A549 (cell line): Measurements from ENCODE around the gene MRPL57. TPM values are rescaled to one million over a fixed set of nuclear protein-coding genes. Genes with fewer than 3 reads are reported as not detected.

Experiments
- ATAC-seq, 2 experiments: fragments of 200-7000 bp in 1 of 2; fragments of >200 bp in 1 of 2; cut with Nextera tagmentation in 1 of 2; cut with Tn5 transposase in 1 of 2; 3 replicates each; pipeline versions ENCODE4 v1.8.0 to v1.9.1; 2018 to 2020; ENCODE audit warnings: mild to moderate bottlenecking in 1 of 2, moderate library complexity in 1 of 2
- CTCF ChIA-PET: fragments of 300-600 bp; sonication (Branson Sonifier 250); formaldehyde crosslinking; extraction: SDS; loops from one replicate; lab custom pipeline; 2021; ENCODE audit warnings: antibody characterized with exemption, inconsistent platforms; lab: Yijun Ruan, JAX
- POLR2A ChIA-PET: fragments of 350-600 bp; formaldehyde crosslinking; extraction: SDS; loops from one replicate; lab custom pipeline; 2021; ENCODE audit warnings: antibody characterized with exemption, inconsistent platforms; lab: Yijun Ruan, JAX
- DNase-seq, 2 experiments: peaks; one replicate each; pipeline versions ENCODE4 v3.0.0 to v3.0.0-alpha.2; 2011 to 2016; ENCODE audit warnings: low read depth in 1 of 2, low spot score in 1 of 2
- FAIRE-seq: peaks from 2 replicates; lab custom pipeline; 2011; peaks lifted over from hg19 to GRCh38; lab: Jason Lieb, UNC
- H3K27ac ChIP-seq, 2 experiments: fragments of >200 bp; sonication (Bioruptor Twin); formaldehyde crosslinking; 3 replicates each; pipeline ENCODE4 v1.5.1; 2016 to 2017
- H3K4me1 ChIP-seq: fragments of >200 bp; sonication (Bioruptor Twin); formaldehyde crosslinking; 3 replicates; pipeline ENCODE4 v1.6.1; 2016
- H3K4me2 ChIP-seq: fragments of >200 bp; sonication (Bioruptor Twin); formaldehyde crosslinking; 3 replicates; pipeline ENCODE4 v1.6.1; 2016
- H3K4me3 ChIP-seq: fragments of >200 bp; sonication (Bioruptor Twin); formaldehyde crosslinking; 3 replicates; pipeline ENCODE4 v1.5.1; 2016
- H3K9me3 ChIP-seq: fragments of >200 bp; sonication (Bioruptor Twin); formaldehyde crosslinking; 3 replicates; pipeline ENCODE4 v1.6.1; 2016
- BCL3 ChIP-seq: fragments of >200 bp; sonication (Bioruptor Twin); formaldehyde crosslinking; IDR thresholded peaks from 3 replicates; pipeline ENCODE4 v1.6.1; 2016
- CBX8 ChIP-seq: fragments of 200-600 bp; sonication (generic); IDR thresholded peaks from 2 replicates; pipeline ENCODE4 v1.6.1; 2016
- CTCF ChIP-seq: fragments of >200 bp; sonication (Bioruptor Twin); formaldehyde crosslinking; IDR thresholded peaks from 3 replicates; pipeline ENCODE4 v1.5.1; 2016
- E2F6 ChIP-seq: IDR thresholded peaks from 2 replicates; pipeline ENCODE4 v1.6.1; 2012; ENCODE audit warnings: low read depth, borderline replicate concordance
- HDAC2 ChIP-seq: fragments of 200-600 bp; sonication (generic); IDR thresholded peaks from 2 replicates; pipeline ENCODE4 v1.6.1; 2016
- HMGXB4 ChIP-seq: fragments of 250-450 bp; sonication (Bioruptor Pico); IDR thresholded peaks from 2 replicates; pipeline ENCODE4 v1.5.0; 2021; ENCODE audit warnings: mild to moderate bottlenecking, moderate library complexity, borderline replicate concordance
- HOXB5 ChIP-seq: fragments of 250-450 bp; sonication (Bioruptor Pico); IDR thresholded peaks from 2 replicates; pipeline ENCODE4 v1.5.0; 2020; ENCODE audit warnings: mild to moderate bottlenecking, moderate library complexity
- JUNB ChIP-seq: fragments of >200 bp; sonication (Bioruptor Twin); formaldehyde crosslinking; IDR thresholded peaks from 2 replicates; pipeline ENCODE4 v1.6.1; 2016
- KDM1A ChIP-seq: fragments of 200-600 bp; sonication (generic); IDR thresholded peaks from 2 replicates; pipeline ENCODE4 v1.6.1; 2016; ENCODE audit warnings: low read depth, mild to moderate bottlenecking
- MAFK ChIP-seq: fragments of 450-650 bp; IDR thresholded peaks from 2 replicates; pipeline ENCODE4 v1.6.1; 2014; ENCODE audit not compliant: partially characterized antibody
- MAZ ChIP-seq: fragments of 150-350 bp; IDR thresholded peaks from 2 replicates; pipeline ENCODE4 v1.6.1; 2014; ENCODE audit warnings: antibody characterized with exemption, low read depth, low read length, borderline replicate concordance
- NR3C1 ChIP-seq: fragments of >200 bp; sonication (Bioruptor Twin); formaldehyde crosslinking; IDR thresholded peaks from 3 replicates; pipeline ENCODE4 v1.6.1; 2017
- PBX3 ChIP-seq: IDR thresholded peaks from 2 replicates; pipeline ENCODE4 v1.6.1; 2012
- POLR2A ChIP-seq: IDR thresholded peaks from 2 replicates; pipeline ENCODE4 v1.6.1; 2012; ENCODE audit warnings: mild to moderate bottlenecking, low read length
- RAD21 ChIP-seq, 2 experiments: fragments of >200 bp in 1 of 2; sonication (Bioruptor Twin) in 1 of 2; formaldehyde crosslinking in 1 of 2; IDR thresholded peaks in 1 of 2; conservative IDR thresholded peaks in 1 of 2; 2 replicates in 1 of 2; 3 replicates in 1 of 2; pipeline ENCODE4 v1.6.1; 2012 to 2018; ENCODE audit warnings: inconsistent platforms in 1 of 2
- RARB ChIP-seq: fragments of 250-450 bp; sonication (Bioruptor Pico); IDR thresholded peaks from 2 replicates; pipeline ENCODE4 v1.8.0; 2021; ENCODE audit warnings: mild to moderate bottlenecking, moderate library complexity
- REST ChIP-seq: fragments of 200-600 bp; sonication (generic); IDR thresholded peaks from 2 replicates; pipeline ENCODE4 v1.6.1; 2016; ENCODE audit warnings: antibody characterized with exemption, mild to moderate bottlenecking, moderate library complexity
- SMC3 ChIP-seq: fragments of >200 bp; sonication (Bioruptor Twin); formaldehyde crosslinking; IDR thresholded peaks from 3 replicates; pipeline ENCODE4 v1.6.1; 2018; ENCODE audit warnings: inconsistent platforms
- TP53 ChIP-seq: fragments of 250-450 bp; sonication (Bioruptor Pico); IDR thresholded peaks from 2 replicates; pipeline ENCODE4 v1.5.0; 2021; ENCODE audit warnings: mild to moderate bottlenecking, moderate library complexity
- ZFP36 ChIP-seq: fragments of 450-650 bp; IDR thresholded peaks from 2 replicates; pipeline ENCODE4 v1.6.1; 2014; ENCODE audit warnings: borderline replicate concordance; ENCODE audit not compliant: partially characterized antibody
- WGBS: methylation state at CpG from one replicate; pipeline ENCODE4 v1.1.6; 2017; ENCODE audit errors: missing lambda C conversion rate; 5-methylcytosine and 5-hydroxymethylcytosine counted together
- polyA plus RNA-seq, 4 experiments: library from polyadenylated mRNA; depleted of rRNA in 3 of 4; stranded (reverse); fragments of >200 nt; fragmentation: RNase III in 1 of 4; extraction: RNeasy Plus Mini Kit Qiagen cat#74134 plus additional on column Dnase treatment in 1 of 4; gene quantifications; 2 replicates in 3 of 4; 3 replicates in 1 of 4; pipeline ENCODE4 v1.2.3, GENCODE V29; 2011 to 2017

Gene MRPL57
- polyA plus RNA-seq, 2 of the 4 experiments (the other 2 are of a cell fraction), result 21.3 to 23.0 TPM

GRCh38 chr13:21225082-21225481 lies 48.6 kb downstream of the MRPL57 start:
- POLR2A ChIA-PET, result no interaction called here
- H3K27ac ChIP-seq, result no peak overlapping the region
- H3K4me1 ChIP-seq, result no peaks in the 10 kb centered on the region
- no peak overlapping the region for H3K4me2 ChIP-seq
- no peak overlapping the region for H3K4me3 ChIP-seq
- CTCF ChIA-PET, result no interaction called here
- TF ChIP-seq PBX3 (no peak), BCL3 (no peak), HOXB5 (CRISPR knock-in tag) (no peak), MAZ (no peak), REST (no peak), CTCF (no peak), CBX8 (no peak), RAD21 (conservative IDR thresholded peaks at IDR 0.05 in 1 of 2, IDR thresholded peaks at IDR 0.05 in 1 of 2) (no peak), KDM1A (no peak), HMGXB4 (CRISPR knock-in tag) (no peak), JUNB (no peak), E2F6 (no peak), HDAC2 (no peak)
- peaks cover 5% of the 10 kb centered on the region; the same call in 1 of the 3 replicates for H3K9me3 ChIP-seq
- WGBS, result 57% methylated on average over 5 of the region's 6 CpGs
- no peak for DNase-seq
- no peak for FAIRE-seq
- ATAC-seq, result no peak

GRCh38 chr13:21225841-21226581 lies 49.6 kb downstream of the MRPL57 start:
- ATAC-seq, result no peak

More at GRCh38 chr13:21225841-21226581, 49.6 kb downstream of the MRPL57 start:
- Histone ChIP-seq H3K4me1 (no peaks in the 10 kb centered on the region), H3K4me3 (no peak overlapping the region), H3K27ac (no peak overlapping the region), H3K4me2 (no peak overlapping the region)
- CTCF ChIA-PET, result no interaction called here
- no peak for TF ChIP-seq ZFP36
- no peak for TF ChIP-seq BCL3
- TF ChIP-seq POLR2A, result no peak
- TF ChIP-seq SMC3, result no peak
- no peak for TF ChIP-seq MAFK
- TF ChIP-seq NR3C1, result no peak
- no peak for TF ChIP-seq KDM1A
- TF ChIP-seq TP53 (CRISPR knock-in tag), result no peak
- no peak for TF ChIP-seq RARB (CRISPR knock-in tag)
- TF ChIP-seq, all 56 proteins: peak for 0
- FAIRE-seq, result no peak
- WGBS, result 57% methylated on average over 17 of the region's 17 CpGs
- H3K9me3 ChIP-seq, result peaks cover 5% of the 10 kb centered on the region; the same call in 1 of the 3 replicates
- no peak for DNase-seq
- POLR2A ChIA-PET, result no interaction called here
